Measurements from ENCODE around the gene GLRX3.

GLRX3 gene

DNA sequence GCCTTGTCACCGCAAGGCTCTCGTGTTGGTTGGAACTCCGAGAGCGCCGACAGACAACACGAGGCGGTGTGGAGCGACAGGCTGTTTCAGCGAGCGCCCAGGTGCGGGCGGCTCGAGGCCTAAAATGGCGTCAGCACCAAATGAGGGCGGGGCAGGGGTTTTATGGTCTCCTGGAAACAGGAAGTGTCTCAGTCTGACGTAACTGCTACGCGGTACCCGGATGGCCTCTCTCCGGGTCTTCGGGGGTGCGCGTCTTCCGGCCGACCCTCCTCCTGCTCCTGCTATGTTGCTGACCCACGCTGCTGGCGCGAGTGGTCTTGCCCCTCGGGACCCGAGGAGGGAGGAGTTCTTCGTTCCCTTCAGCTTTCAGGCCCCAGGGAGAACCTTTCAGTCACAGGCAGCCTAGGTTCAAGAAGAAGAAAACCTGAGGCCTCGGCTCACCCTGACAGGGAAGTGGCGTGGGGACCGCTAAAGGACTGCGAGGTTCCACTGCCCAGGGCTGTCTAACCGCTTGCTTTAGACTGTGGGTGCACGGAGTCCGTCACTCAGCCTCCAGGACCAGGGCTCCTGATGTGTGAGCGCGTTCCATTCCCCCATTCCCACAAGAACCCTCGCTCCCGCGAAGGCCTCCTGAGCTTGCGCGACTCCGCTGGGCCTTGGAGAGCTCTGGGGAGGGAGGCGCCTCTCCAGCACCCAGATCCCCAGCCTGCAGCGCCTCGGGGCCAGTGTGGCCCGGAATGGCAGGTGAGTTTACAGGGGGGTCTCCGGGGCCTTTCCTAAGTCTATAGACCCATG lies 77.3 kb downstream of the GLRX3 start:
- TF ChIP-seq RAD21 (IDR thresholded peaks at IDR 0.05; ENCODE audit: low read depth) (no peak), TEAD4 (IDR thresholded peaks at IDR 0.05) (no peak), TCF12 (IDR thresholded peaks at IDR 0.05; ENCODE audit: low read depth) (no peak)

- no peak for TF ChIP-seq EGR1 (IDR thresholded peaks at IDR 0.05)
- no peak for TF ChIP-seq EP300 (IDR thresholded peaks at IDR 0.05; ENCODE audit: borderline replicate concordance)
- TF ChIP-seq FOXM1 (IDR thresholded peaks at IDR 0.05; ENCODE audit: borderline replicate concordance, low read depth) = no peak
- no peak for TF ChIP-seq YY1 (IDR thresholded peaks at IDR 0.05; ENCODE audit: low read depth)
- TF ChIP-seq USF1 (IDR thresholded peaks at IDR 0.05) = no peak
- no peak for TF ChIP-seq TEAD4 (IDR thresholded peaks at IDR 0.05)
- no peak for TF ChIP-seq TCF12 (IDR thresholded peaks at IDR 0.05; ENCODE audit: low read depth)
- TF ChIP-seq CREB1 (IDR thresholded peaks at IDR 0.05; ENCODE audit: low read depth) = no peak
- TF ChIP-seq REST (IDR thresholded peaks at IDR 0.05; ENCODE audit: low read depth) = no peak
- no peak for TF ChIP-seq NFIC (IDR thresholded peaks at IDR 0.05)
- TF ChIP-seq, protein P1, sequence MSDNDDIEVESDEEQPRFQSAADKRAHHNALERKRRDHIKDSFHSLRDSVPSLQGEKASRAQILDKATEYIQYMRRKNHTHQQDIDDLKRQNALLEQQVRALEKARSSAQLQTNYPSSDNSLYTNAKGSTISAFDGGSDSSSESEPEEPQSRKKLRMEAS (IDR thresholded peaks at IDR 0.05) = no peak
- no peak for TF ChIP-seq ZBTB7A (IDR thresholded peaks at IDR 0.05; ENCODE audit: low read depth)
- TF ChIP-seq TAF1 (IDR thresholded peaks at IDR 0.05; ENCODE audit: low read depth) = no peak
- TF ChIP-seq CEBPB (IDR thresholded peaks at IDR 0.05) = no peak
- TF ChIP-seq RAD21 (IDR thresholded peaks at IDR 0.05; ENCODE audit: low read depth) = no peak
Observed at GRCh38 chr10:130214431-130214830, 78.2 kb downstream of the GLRX3 start.

DNA sequence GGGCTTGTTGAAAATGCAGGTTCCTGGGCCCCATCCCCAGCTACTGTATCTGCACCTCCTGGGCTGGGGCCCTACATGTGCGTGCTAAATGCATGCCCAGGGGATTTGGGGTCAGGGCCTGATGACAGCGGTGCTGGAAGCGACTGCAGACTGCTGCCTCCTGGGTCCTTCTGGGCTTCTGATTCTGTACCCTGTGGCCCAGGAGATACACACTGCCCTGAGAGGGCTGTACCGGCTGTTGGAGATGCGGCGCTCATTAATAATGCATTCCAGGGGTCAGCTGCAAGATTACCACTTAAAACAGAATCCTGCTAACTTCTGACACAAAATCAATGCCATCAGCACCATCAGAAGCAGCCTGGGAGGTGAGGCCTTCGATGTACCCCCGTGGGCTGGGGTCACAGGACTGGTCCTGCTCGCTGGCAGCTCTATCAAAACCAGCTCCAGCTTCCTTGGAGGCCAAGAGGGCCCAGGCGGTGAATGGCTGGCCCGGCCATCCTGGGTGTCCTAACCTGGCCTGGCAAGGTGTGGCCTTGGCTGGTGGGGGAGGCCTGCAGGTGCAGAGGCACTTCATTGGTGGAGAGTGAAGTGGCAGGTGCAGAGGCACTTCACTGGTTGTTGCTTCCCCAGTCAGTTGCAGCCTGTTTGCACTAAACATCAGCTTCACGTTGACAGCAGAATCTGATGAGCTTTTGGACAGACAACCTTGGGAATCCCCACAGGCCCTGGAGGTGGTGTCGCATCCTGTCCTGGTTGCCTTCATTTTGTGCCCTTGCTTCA lies 79.2 kb downstream of the GLRX3 start:
- TF ChIP-seq FOXM1 (IDR thresholded peaks at IDR 0.05; ENCODE audit: borderline replicate concordance, low read depth) (no peak), EP300 (IDR thresholded peaks at IDR 0.05; ENCODE audit: borderline replicate concordance) (no peak), CEBPB (IDR thresholded peaks at IDR 0.05) (no peak), RAD21 (IDR thresholded peaks at IDR 0.05; ENCODE audit: low read depth) (no peak), CREB1 (IDR thresholded peaks at IDR 0.05; ENCODE audit: low read depth) (no peak), REST (IDR thresholded peaks at IDR 0.05; ENCODE audit: low read depth) (no peak)

- TF ChIP-seq RAD21 (IDR thresholded peaks at IDR 0.05; ENCODE audit: low read depth) (no peak), TCF12 (IDR thresholded peaks at IDR 0.05; ENCODE audit: low read depth) (no peak)
Observed at GRCh38 chr10:130215931-130216231, 79.7 kb downstream of the GLRX3 start.

DNA sequence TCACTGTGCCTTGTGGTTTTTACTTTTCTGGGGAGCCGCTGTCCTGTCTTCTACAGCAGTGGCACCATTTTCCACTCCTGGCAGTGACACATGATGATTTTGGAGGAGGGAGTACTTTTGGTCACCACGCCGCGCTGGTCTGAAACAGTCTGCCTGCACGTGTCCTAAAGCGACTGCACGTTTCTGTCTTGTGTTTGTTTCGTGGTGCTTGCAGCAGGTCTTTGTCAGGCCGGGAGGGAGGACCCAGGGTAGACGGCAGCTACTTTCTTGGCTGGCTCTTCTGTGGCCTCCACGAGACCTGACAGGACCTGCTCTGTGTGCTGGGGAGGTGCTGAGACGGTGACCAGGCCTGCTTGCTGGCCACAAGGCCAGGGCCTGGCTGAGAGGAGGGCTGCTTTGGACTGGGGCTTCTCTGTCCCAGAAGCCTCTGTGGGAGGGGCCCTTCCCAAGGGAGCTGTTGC lies 82.0 kb downstream of the GLRX3 start:
- TF ChIP-seq YY1 (IDR thresholded peaks at IDR 0.05; ENCODE audit: low read depth) (no peak), RAD21 (IDR thresholded peaks at IDR 0.05; ENCODE audit: low read depth) (no peak), EGR1 (IDR thresholded peaks at IDR 0.05) (no peak), TCF12 (IDR thresholded peaks at IDR 0.05; ENCODE audit: low read depth) (no peak), USF1 (IDR thresholded peaks at IDR 0.05) (no peak), TAF1 (IDR thresholded peaks at IDR 0.05; ENCODE audit: low read depth) (no peak), ZBTB7A (IDR thresholded peaks at IDR 0.05; ENCODE audit: low read depth) (no peak), CREB1 (IDR thresholded peaks at IDR 0.05; ENCODE audit: low read depth) (no peak), EP300 (IDR thresholded peaks at IDR 0.05; ENCODE audit: borderline replicate concordance) (no peak), NFIC (IDR thresholded peaks at IDR 0.05) (no peak)
- TF ChIP-seq, protein P1 (IDR thresholded peaks at IDR 0.05) = no peak

DNA sequence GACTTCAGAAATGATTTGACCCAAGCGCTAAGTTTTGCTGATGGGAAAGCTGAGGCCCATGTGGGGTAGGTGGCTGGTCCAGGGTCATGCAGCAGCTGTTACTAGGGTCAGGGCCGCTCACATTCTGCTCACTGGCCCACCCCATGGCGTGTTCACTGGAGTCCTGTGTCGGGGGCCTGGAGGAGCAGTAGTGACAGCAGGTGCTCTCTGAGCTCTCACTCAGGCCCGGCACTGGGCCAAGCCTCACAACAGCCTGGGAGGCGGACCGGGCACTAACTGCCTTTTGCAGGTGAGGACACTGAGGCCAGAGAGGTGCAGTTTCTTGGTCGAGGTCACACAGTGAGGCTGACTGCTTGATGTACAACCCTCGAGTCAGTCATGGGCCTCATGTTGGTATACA lies 82.7 kb downstream of the GLRX3 start:
- no peak for TF ChIP-seq RAD21 (IDR thresholded peaks at IDR 0.05; ENCODE audit: low read depth)

Data from Ishikawa (cell line).